PFSK-1 (cell line): ENCODE data around the gene SUSD6.

ENCODE experiments used
- FOXP2 ChIP-seq: optimal IDR thresholded peaks from 2 replicates; pipeline ENCODE3; 2011; ENCODE audit warnings: borderline replicate concordance, control low read depth, inconsistent platforms; ENCODE audit not compliant: insufficient read depth; ENCODE audit errors: extremely low read length, extremely low read depth
- POLR2AphosphoS5 ChIP-seq: IDR thresholded peaks from 2 replicates; pipeline ENCODE4 v1.6.1; 2012; ENCODE audit warnings: low read depth, mild to moderate bottlenecking, control low read depth, low read length, moderate library complexity
- REST ChIP-seq, 2 experiments: IDR thresholded peaks; 2 replicates each; pipeline versions ENCODE4 v1.6.1 to v1.8.0; 2011 to 2012; ENCODE audit warnings: low read depth in 2 of 2, low read length in 2 of 2, control low read depth in 1 of 2, inconsistent platforms in 1 of 2, mild to moderate bottlenecking in 1 of 2, moderate library complexity in 1 of 2; ENCODE audit not compliant: insufficient read depth in 1 of 2
- SIN3A ChIP-seq: IDR thresholded peaks from 2 replicates; pipeline ENCODE4 v1.6.1; 2012; ENCODE audit warnings: mild to moderate bottlenecking, low read length, moderate library complexity, borderline replicate concordance; ENCODE audit not compliant: insufficient read depth
- TAF1 ChIP-seq: IDR thresholded peaks from 2 replicates; pipeline ENCODE4 v1.6.1; 2012; ENCODE audit warnings: low read length, control low read depth, borderline replicate concordance; ENCODE audit not compliant: insufficient read depth

The SUSD6 gene

GRCh38 chr14:69648480-69649451 is 37.4 kb downstream of the SUSD6 start:
- TF ChIP-seq TAF1 = no peak
- no peak for TF ChIP-seq REST (IDR thresholded peaks at IDR 0.05; ENCODE audit: insufficient read depth in 1 of 2, low read depth in 2 of 2, low read length in 2 of 2)
- TF ChIP-seq FOXP2 = no peak
- TF ChIP-seq SIN3A = no peak
- no peak for TF ChIP-seq POLR2AphosphoS5

- no peak for TF ChIP-seq POLR2AphosphoS5
- TF ChIP-seq FOXP2 = no peak
- no peak for TF ChIP-seq TAF1
- no peak for TF ChIP-seq SIN3A
- TF ChIP-seq REST (IDR thresholded peaks at IDR 0.05; ENCODE audit: insufficient read depth in 1 of 2, low read depth in 2 of 2, low read length in 2 of 2) = no peak
Measured at GRCh38 chr14:69650948-69651369, 39.6 kb downstream of the SUSD6 start.

GRCh38 chr14:69651664-69652063 is 40.3 kb downstream of the SUSD6 start:
- TF ChIP-seq POLR2AphosphoS5 (no peak), REST (IDR thresholded peaks at IDR 0.05; ENCODE audit: insufficient read depth in 1 of 2, low read depth in 2 of 2, low read length in 2 of 2) (no peak), FOXP2 (no peak), TAF1 (no peak), SIN3A (no peak)

GRCh38 chr14:69652942-69653684 is 41.7 kb downstream of the SUSD6 start:
- no peak for TF ChIP-seq SIN3A
- TF ChIP-seq FOXP2 = no peak
- TF ChIP-seq TAF1 = no peak
- TF ChIP-seq REST (IDR thresholded peaks at IDR 0.05; ENCODE audit: insufficient read depth in 1 of 2, low read depth in 2 of 2, low read length in 2 of 2) = no peak
- no peak for TF ChIP-seq POLR2AphosphoS5
